Trophoblast cell (in vitro differentiated cells and primary cell): ENCODE results near the gene DPF1. TPM values are rescaled to one million over a fixed set of nuclear protein-coding genes. Genes with fewer than 3 reads are reported as not detected.

Experiments
- DNase-seq, 2 donors: peaks; one replicate each; pipeline ENCODE4 v3.0.0-alpha.2; 2016
- H2AFZ ChIP-seq: 2 replicates; pipeline ENCODE4 v1.6.1; 2013; ENCODE audit warnings: low read length, moderate library complexity, mild to moderate bottlenecking; ENCODE audit not compliant: insufficient read depth, poor library complexity
- H2AK5ac ChIP-seq: 2 replicates; pipeline ENCODE4 v1.6.1; 2013; ENCODE audit warnings: mild to moderate bottlenecking, low read length
- H2BK120ac ChIP-seq: 2 replicates; pipeline ENCODE4 v1.6.1; 2013; ENCODE audit warnings: low read length, mild to moderate bottlenecking, moderate library complexity; ENCODE audit not compliant: insufficient read depth, poor library complexity
- H2BK12ac ChIP-seq: 2 replicates; pipeline ENCODE4 v1.6.1; 2013; ENCODE audit warnings: mild to moderate bottlenecking, low read length, moderate library complexity
- H2BK5ac ChIP-seq: 2 replicates; pipeline ENCODE4 v1.6.1; 2013; ENCODE audit warnings: low read length, low read depth, moderate library complexity, mild to moderate bottlenecking; ENCODE audit not compliant: poor library complexity
- H3K14ac ChIP-seq: 2 replicates; pipeline ENCODE4 v1.6.1; 2013; ENCODE audit warnings: mild to moderate bottlenecking, low read length
- H3K18ac ChIP-seq: 2 replicates; pipeline ENCODE4 v1.6.1; 2013; ENCODE audit warnings: mild to moderate bottlenecking, low read length
- H3K23ac ChIP-seq: 2 replicates; pipeline ENCODE4 v1.6.1; 2013; ENCODE audit warnings: low read length
- H3K27ac ChIP-seq: 2 replicates; pipeline ENCODE4 v1.5.1; 2013; ENCODE audit warnings: low read depth, mild to moderate bottlenecking, inconsistent platforms, low read length, moderate library complexity
- H3K27me3 ChIP-seq: 2 replicates; pipeline ENCODE4 v1.6.1; 2013; ENCODE audit warnings: inconsistent platforms, mild to moderate bottlenecking, low read length, moderate library complexity; ENCODE audit not compliant: insufficient read depth
- H3K36me3 ChIP-seq, 2 experiments: 1 replicate in 1 of 2; 2 replicates in 1 of 2; pipeline ENCODE4 v1.6.1; 2013; ENCODE audit warnings: low read length in 2 of 2, mild to moderate bottlenecking in 2 of 2, moderate library complexity in 1 of 2; ENCODE audit not compliant: insufficient read depth in 2 of 2, control insufficient read depth in 1 of 2
- H3K4ac ChIP-seq: 2 replicates; pipeline ENCODE4 v1.6.1; 2013; ENCODE audit warnings: low read depth, mild to moderate bottlenecking, low read length, moderate library complexity
- H3K4me1 ChIP-seq, 2 experiments: 1 replicate in 1 of 2; 2 replicates in 1 of 2; pipeline ENCODE4 v1.6.1; 2013; ENCODE audit warnings: low read length in 2 of 2, mild to moderate bottlenecking in 2 of 2, moderate library complexity in 1 of 2; ENCODE audit not compliant: insufficient read depth in 2 of 2, control insufficient read depth in 1 of 2
- H3K4me2 ChIP-seq: 2 replicates; pipeline ENCODE4 v1.6.1; 2013; ENCODE audit warnings: inconsistent platforms, mild to moderate bottlenecking, low read length, moderate library complexity
- H3K4me3 ChIP-seq: 2 replicates; pipeline ENCODE4 v1.5.1; 2013; ENCODE audit warnings: mild to moderate bottlenecking, low read depth, low read length, inconsistent platforms
- H3K79me1 ChIP-seq: one replicate; pipeline ENCODE4 v1.6.1; 2013; ENCODE audit warnings: low read length
- H3K79me2 ChIP-seq: 2 replicates; pipeline ENCODE4 v1.6.1; 2013; ENCODE audit warnings: low read length, mild to moderate bottlenecking; ENCODE audit not compliant: control insufficient read depth, insufficient read depth, poor library complexity
- H3K9ac ChIP-seq: 2 replicates; pipeline ENCODE4 v1.6.1; 2013; ENCODE audit warnings: mild to moderate bottlenecking, low read length
- H3K9me3 ChIP-seq: 2 replicates; pipeline ENCODE4 v1.6.1; 2013; ENCODE audit warnings: low read depth, mild to moderate bottlenecking, control low read depth, inconsistent platforms, low read length; ENCODE audit not compliant: insufficient read depth
- H4K12ac ChIP-seq: 2 replicates; pipeline ENCODE4 v1.6.1; 2013; ENCODE audit warnings: low read depth, mild to moderate bottlenecking, low read length, moderate library complexity
- H4K8ac ChIP-seq: 2 replicates; pipeline ENCODE4 v1.6.1; 2013; ENCODE audit warnings: low read depth, mild to moderate bottlenecking, low read length, moderate library complexity
- H4K91ac ChIP-seq: one replicate; pipeline ENCODE4 v1.6.1; 2013; ENCODE audit warnings: low read depth, mild to moderate bottlenecking, low read length, moderate library complexity
- WGBS: extraction: QIAGEN DNeasy Blood & Tissue Kit; methylation state at CpG from one replicate; pipeline ENCODE4 v1.1.7; 2013; ENCODE audit warnings: missing lambda C conversion rate; ENCODE audit not compliant: insufficient read length, insufficient coverage; ENCODE audit errors: extremely low coverage; 5-methylcytosine and 5-hydroxymethylcytosine counted together
- polyA plus RNA-seq: library from polyadenylated mRNA; stranded (reverse); fragments of 200-250 nt; gene quantifications from 2 replicates; pipeline ENCODE4 v1.2.3, GENCODE V29; 2013

DPF1 gene
- 1.3 and 1.4 TPM in 2 replicates for polyA plus RNA-seq

DNA sequence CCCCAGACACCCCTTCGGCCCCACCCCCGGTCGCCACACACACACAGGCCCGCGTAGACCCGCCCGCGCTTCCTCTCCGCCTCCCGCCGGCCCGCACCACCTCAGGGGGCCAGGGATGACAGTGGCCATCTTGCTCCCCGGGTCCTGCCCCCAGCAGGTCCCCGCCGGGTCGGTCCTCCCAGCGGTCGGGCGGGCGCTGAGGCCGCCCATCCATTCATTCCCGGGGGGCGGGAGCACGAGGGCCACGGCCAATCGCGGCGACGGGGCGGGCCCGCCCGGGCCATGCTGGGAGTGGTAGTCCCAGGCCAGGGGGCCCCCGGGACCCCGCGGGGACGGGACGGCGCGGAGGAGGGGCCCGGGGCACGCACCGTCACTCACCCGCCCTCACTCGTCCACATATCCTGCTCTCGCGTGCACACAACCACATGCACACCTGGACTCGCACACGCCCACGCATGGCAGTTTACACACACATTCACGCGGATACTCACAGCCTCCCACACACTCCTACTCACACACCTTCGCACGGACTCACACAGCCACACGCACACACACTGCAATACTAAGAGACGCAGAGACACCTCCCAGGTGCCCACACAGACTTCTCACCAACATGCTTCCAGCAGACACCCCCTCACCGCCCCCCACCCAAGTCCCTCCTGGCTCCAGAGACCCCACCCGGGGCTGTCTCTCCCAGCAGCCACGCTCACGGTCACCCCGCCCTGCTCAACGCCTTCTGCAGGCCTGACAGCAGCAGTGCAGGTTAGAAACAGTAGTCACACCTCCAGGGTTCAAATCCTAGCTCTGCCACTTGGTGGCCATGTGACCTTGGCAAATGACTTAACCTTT is at the start of gene DPF1:
DPF1 (minus strand) TSS at position 209 of the 849 bp plus-strand sequence; CDS start at position 129, 80 bp downstream.
- Histone ChIP-seq H3K4me3 (peak within 1 kb of the TSS; percentile 81), H3K79me1 (no peaks in the 10 kb centered on the region), H2AK5ac (no peak within 1 kb of the TSS), H2BK12ac (no peak within 1 kb of the TSS), H4K91ac (no peak within 1 kb of the TSS), H3K4me2 (peak within 1 kb of the TSS; percentile 99), H3K36me3 (no peaks in the 10 kb centered on the region), H3K4me1 (peaks cover 4 to 7% of the 10 kb centered on the region in 2 experiments), H3K4ac (peak within 1 kb of the TSS; percentile 35), H2BK120ac (no peak within 1 kb of the TSS), H2AFZ (peak within 1 kb of the TSS; percentile 96), H3K9me3 (peaks cover 4% of the 10 kb centered on the region), H3K23ac (no peak within 1 kb of the TSS), H3K79me2 (peaks cover 2% of the 10 kb centered on the region), H3K18ac (peak within 1 kb of the TSS; percentile 57), H4K12ac (no peak within 1 kb of the TSS), H3K14ac (peak within 1 kb of the TSS; percentile 51), H3K27me3 (peaks cover 16% of the 10 kb centered on the region), H3K27ac (no peak within 1 kb of the TSS), H2BK5ac (no peak within 1 kb of the TSS), H3K9ac (no peak within 1 kb of the TSS), H4K8ac (peak within 1 kb of the TSS; percentile 82)
- peak in 1 of 2 donors; percentile 47 for DNase-seq
- no CpG with 5 or more reads among the region's 61 CpGs for WGBS

- no CpG with 5 or more reads among the region's 2 CpGs for WGBS
- Histone ChIP-seq H2AK5ac (no peak overlapping the region), H3K4ac (peak overlapping the region; percentile 53), H3K18ac (no peak overlapping the region), H2AFZ (no peak overlapping the region), H3K27ac (no peak overlapping the region), H3K79me1 (peaks cover 9% of the 10 kb centered on the region), H2BK120ac (no peak overlapping the region), H3K27me3 (no peaks in the 10 kb centered on the region), H3K23ac (no peak overlapping the region), H3K4me3 (no peak overlapping the region), H4K12ac (no peak overlapping the region), H4K91ac (no peak overlapping the region), H3K36me3 (peaks cover 0 to 2% of the 10 kb centered on the region in 2 experiments), H2BK12ac (no peak overlapping the region), H3K9me3 (no peaks in the 10 kb centered on the region), H4K8ac (no peak overlapping the region), H2BK5ac (no peak overlapping the region), H3K4me1 (peaks cover 26 to 36% of the 10 kb centered on the region in 2 experiments), H3K9ac (peak overlapping the region; percentile 62), H3K4me2 (no peak overlapping the region), H3K79me2 (peaks cover 19% of the 10 kb centered on the region), H3K14ac (no peak overlapping the region)
- no peak for DNase-seq
Measured at GRCh38 chr19:38273499-38273898, 49.5 kb upstream of the DPF1 start.

- H2BK12ac ChIP-seq, result no peak overlapping the region
- H4K8ac ChIP-seq, result no peak overlapping the region
- peaks cover 18% of the 10 kb centered on the region for H3K79me1 ChIP-seq
- no peak overlapping the region for H2AK5ac ChIP-seq
- H4K91ac ChIP-seq, result no peak overlapping the region
- H3K14ac ChIP-seq, result no peak overlapping the region
- peaks cover 37 to 51% of the 10 kb centered on the region in 2 experiments for H3K4me1 ChIP-seq
- H3K27ac ChIP-seq, result no peak overlapping the region
- no peak for DNase-seq
- H4K12ac ChIP-seq, result no peak overlapping the region
- H3K79me2 ChIP-seq, result peaks cover 29% of the 10 kb centered on the region
- H3K9me3 ChIP-seq, result no peaks in the 10 kb centered on the region
- no peak overlapping the region for H2BK5ac ChIP-seq
- no peak overlapping the region for H3K9ac ChIP-seq
- H3K23ac ChIP-seq, result no peak overlapping the region
- H2AFZ ChIP-seq, result no peak overlapping the region
- no peaks in the 10 kb centered on the region for H3K27me3 ChIP-seq
- H3K4ac ChIP-seq, result peak overlapping the region; percentile 2
- no peak overlapping the region for H2BK120ac ChIP-seq
- no peak overlapping the region for H3K18ac ChIP-seq
- H3K36me3 ChIP-seq, result peaks cover 0 to 2% of the 10 kb centered on the region in 2 experiments
- no CpG with 5 or more reads among the region's 5 CpGs for WGBS
- H3K4me2 ChIP-seq, result peak overlapping the region; percentile 4
- no peak overlapping the region for H3K4me3 ChIP-seq
Measured at GRCh38 chr19:38270587-38271167, 46.7 kb upstream of the DPF1 start.

DNA sequence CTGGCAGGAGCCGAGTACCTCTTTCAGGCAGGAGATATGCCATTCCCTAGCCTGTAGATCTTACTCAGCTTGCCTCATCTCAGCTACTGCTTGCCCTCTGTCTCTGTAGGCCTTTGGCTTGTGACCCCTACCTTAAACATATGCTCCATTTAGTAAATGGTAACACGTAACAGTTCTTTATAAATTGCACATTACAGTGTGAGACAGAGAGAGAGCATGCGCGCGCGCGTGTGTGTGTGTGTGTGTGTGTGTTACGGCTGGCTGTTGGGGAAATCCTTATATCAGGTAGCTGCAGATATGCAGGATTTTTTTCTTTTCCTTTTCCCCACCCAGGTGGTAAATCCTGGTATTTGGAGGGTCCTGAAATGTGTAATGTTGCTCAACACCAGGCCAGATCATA is 44.5 kb upstream of the DPF1 start:
- Histone ChIP-seq H2AK5ac (no peak overlapping the region), H3K9ac (no peak overlapping the region), H3K18ac (no peak overlapping the region), H3K14ac (no peak overlapping the region), H4K12ac (no peak overlapping the region), H3K23ac (no peak overlapping the region), H3K79me2 (peaks cover 32% of the 10 kb centered on the region), H2AFZ (no peak overlapping the region), H3K9me3 (no peaks in the 10 kb centered on the region), H3K4ac (peak overlapping the region; percentile 65), H3K4me2 (peak overlapping the region; percentile 22), H3K4me3 (no peak overlapping the region), H3K27me3 (no peaks in the 10 kb centered on the region), H3K36me3 (no peaks in the 10 kb centered on the region), H4K8ac (no peak overlapping the region), H2BK120ac (no peak overlapping the region), H3K27ac (no peak overlapping the region), H3K79me1 (peaks cover 27% of the 10 kb centered on the region), H2BK5ac (no peak overlapping the region), H4K91ac (no peak overlapping the region), H2BK12ac (no peak overlapping the region), H3K4me1 (peaks cover 36 to 51% of the 10 kb centered on the region in 2 experiments)
- DNase-seq, result no peak
- no CpG with 5 or more reads among the region's 8 CpGs for WGBS
